RPMI8226 (cell line): ENCODE results near the gene CAB39L.
"Not testable (repeated sequence)": the region's sequence is repeated elsewhere in the genome, so short reads cannot be mapped to it uniquely, and the experiment has no call there.

Experiments
- DNase-seq: peaks from one replicate; pipeline ENCODE4 v3.0.0-alpha.2; 2015

The CAB39L gene

DNA sequence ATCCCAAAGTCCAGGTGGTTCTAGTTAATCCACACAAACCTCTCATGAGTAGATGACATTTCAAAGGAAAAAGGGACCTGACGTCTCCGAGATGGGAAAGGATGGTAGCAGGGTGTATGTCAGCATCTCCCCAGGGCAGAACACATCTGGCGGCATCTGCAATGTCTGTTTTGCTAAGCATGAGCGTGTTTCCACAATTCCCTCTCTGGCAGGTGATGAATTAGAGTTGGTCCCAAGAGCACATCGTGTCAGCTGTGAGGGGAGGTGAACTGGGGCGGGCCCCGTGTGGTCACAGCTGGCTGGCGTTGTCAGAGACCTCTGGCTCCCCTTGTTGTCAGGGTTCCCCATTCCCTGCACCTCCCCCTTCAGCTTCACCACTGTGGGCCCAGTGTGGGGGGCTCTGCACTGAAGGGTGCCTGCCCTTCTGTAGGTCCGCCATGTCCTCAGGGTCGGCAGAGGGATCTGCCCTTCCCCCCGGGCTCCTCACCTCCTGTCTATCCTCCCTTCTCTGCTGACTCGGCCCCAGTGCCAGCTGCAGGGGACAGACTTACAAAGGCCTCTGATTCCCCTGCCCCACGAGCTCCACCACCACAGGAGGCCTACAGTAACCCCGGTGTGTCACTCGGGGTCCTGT, 138.0 kb downstream of the CAB39L start:
- DNase-seq: no peak

DNA sequence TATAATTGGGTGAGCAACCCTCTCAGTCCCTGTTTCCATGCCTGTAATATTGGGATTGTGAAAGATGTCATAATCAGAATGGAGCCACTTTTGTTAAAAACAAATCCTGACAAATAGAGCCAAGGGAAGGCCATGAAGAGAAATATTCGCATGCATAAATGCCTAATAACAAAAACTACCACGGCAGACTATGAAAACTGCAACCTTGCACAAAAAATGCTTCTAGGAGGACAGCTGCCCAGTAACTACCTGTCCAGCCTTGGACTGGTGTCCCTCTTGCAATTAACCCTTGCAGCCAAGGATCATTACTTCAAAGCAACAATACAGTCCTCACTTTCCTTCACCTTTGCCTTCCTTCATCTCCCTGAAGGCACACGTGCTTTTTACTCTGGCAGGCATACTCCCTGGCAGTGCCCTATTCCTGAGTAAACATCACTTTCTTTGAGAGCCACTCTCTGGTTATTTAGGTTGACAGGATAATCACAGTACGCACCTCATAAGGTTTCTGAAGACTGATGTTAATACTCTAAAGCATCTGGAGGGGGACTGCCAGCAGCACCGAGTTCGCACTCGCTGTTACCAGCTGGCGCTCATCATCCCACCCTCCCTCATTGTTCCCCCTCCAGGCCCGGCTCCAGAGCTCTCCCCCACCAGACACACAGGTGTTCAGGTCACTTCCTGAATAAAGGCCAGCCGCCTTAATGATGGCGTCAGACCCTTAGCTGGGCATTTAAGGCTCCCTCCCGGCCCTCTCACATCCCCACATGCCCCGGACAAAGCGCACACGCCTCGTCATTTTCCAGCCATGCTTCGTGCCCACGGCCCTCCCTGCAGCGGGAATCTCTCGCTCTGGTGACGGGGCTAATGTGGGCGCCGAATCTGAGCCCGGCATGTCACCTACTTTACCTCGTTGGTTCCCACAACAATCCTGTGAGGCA, 138.8 kb downstream of the CAB39L start:
- DNase-seq: no peak

DNA sequence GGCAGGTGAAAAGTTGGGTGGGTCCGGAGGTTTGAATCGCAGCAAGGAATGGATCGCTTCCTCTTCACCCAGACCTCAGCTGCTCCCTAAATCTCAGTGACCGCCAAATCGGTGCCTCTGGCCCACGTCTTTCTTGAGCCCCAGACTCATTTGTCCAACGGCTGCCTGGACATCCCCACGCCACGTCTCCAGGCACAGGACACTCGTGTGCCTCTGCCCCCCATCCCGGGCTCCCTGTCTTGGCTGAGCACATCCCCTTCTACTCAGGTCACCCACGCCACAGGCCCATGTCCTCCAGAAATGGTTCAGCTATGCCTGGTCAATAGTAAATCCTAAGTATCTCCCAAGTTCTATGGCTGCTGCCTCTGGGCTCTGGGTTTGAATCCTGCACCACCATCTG, 139.5 kb downstream of the CAB39L start:
- no peak for DNase-seq

DNA sequence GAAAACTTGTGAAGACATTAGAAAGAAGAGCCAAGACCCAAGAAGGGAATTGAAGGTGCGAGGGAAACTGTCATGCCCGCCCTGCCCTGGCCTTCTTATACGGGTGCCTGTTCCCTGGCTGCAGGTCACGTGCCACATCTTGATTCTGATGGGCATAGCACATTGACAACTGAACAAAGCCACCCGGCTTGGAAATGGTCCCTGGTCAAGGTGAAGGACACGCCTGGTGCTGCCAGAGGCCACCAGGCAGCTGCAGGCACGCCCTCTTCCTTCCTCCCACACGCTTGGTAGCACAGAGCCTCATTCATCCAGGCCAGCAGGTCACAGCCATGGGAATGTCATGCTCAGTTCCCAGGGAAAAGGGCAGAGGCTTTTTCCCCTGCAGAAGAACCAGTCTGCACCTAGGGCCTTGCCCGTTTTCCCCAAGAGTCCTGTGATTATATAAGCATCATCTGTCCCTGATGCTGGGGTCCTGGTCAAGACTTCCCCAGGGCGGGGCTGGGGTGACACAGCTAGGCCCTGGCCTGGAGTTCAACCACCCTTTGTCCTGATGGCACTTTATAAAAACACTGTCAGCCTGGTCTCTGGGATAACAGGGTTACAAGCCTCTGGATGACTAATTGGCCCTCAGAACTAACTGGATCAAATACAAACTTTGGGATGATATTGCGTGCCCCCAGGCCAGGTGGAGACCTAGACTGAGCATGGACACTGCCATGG, 140.2 kb downstream of the CAB39L start:
- DNase-seq: no peak

DNA sequence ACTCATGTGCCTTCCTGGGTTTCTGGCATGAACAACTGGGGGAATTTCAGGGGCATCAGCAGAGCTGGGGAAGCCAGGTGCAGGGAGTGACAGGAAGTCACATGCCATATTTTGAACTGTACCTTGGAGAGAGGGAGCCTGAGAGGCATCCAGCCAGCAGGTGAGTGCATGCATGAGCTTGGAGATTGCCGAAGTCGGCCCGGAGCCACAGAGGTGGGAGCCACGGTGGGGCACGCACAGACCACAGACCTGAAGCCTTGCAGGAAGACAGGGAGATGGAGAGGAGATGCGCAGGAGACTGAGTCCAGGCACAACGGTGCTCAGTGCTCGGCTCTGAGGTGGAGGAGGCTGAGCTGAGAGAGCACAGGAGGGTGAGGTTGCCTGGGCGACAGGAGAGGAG, 141.0 kb downstream of the CAB39L start:
- peak; percentile 50 for DNase-seq

DNA sequence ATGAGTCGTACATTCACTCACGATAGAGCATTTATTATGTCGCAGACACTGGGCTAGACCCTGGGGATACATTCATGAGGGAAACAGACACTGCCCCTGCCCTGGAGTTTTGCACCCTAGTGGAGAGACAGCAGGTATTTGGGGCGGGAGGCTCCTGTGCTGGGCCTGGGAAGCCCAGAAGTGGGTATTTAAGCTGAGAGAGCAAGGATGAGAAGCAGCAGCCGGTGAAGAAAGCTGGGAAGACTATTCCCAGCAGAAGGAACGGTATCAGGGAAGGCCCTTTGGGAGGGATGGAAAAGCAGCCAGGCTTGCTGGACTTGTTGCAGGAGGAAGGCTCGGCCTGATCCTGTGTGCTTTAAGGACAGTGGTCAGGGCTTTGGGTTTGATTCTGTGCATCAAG, 141.6 kb downstream of the CAB39L start:
- DNase-seq: no peak

DNA sequence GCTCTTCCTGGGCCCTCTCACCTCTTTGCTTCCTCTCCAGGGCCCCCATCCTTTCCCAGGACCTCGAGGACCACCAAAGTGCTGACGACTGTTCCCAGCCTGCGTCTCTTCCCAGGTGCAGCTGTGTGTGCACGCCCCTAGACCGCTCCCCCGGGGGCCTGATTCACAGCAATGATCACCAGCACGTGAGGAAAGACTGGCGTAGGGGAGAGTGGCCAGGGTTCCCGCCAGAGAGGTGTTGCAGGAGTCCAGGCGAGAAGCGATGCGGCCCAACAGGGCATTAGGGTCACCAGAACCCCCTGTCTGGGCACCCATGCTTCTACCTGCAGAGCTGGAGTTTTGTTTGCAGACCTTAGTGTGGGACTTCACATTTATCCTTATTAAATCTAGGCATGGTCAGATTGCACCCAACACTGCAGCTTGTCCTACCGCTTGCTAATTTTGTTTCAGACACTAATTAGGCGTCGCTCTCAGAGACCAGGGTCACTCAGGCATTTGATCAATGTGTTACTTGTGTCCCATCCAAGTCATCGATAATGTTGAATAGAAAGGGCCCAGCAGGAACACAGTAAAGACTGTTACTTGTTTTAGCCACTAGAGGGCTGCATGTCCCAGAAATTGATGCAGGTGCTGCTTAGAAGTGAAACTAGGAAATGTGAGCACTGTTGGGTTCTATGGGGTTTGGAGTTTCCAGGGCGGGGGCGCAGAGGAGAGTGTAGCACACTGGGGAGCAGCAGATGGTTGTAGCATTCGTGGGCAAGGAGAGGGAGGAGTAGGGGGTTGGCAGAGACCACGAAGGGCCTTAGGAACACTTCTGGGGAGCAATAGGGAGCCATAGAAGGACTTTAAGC, 142.9 kb downstream of the CAB39L start:
- DNase-seq: peak; percentile 67

DNA sequence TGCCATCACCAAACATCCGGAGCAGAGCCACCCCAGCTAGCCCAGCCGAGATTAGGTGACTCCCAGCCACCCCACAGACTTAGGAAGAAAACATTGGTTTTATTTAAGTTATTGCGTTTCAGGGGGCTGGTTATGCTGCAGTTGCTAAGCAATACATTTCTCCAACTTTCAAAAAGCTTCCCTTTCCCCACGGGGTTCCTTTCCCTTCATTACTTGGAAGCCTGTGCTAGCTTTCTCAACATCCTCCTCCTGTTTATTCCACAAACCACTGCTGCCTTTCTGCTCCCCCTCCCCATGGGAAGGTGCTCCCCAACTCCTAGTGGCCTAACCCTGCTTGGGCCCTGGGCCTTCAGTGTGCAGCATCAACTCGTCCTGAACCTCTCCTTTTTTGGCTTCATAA, 143.6 kb downstream of the CAB39L start:
- no peak for DNase-seq

DNA sequence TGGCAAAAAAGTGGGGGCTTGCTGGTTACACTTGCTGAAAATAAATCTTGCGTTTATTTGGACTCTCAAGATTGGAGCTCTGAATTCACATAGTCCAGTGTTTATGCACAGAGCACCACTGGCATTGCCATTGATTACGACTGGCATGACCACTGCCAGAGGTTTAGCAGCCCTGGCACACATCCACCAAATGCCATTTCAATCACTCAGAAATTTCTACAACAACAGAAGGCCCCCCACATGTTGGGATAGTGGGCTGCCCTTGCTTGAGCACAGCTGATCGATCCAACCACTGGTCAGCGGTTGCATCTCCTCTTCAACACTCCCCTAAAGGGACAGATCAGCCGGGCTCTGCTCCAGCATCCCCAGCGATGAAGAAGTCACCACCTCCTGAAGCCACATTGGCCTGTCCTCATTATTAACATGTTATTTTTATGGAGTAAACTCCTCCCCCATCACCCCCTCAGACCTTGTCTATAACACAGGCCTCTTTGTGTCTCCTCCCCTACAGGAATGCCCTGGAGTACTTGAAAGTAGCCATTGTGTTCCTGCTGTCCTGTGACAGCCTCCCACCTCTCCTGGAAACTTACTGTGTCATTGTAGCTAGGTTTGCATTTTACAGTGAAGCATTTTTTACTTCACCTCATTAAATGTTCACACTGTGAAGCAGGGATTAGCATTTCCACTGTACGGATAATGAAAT, 144.8 kb downstream of the CAB39L start:
- no peak for DNase-seq

DNA sequence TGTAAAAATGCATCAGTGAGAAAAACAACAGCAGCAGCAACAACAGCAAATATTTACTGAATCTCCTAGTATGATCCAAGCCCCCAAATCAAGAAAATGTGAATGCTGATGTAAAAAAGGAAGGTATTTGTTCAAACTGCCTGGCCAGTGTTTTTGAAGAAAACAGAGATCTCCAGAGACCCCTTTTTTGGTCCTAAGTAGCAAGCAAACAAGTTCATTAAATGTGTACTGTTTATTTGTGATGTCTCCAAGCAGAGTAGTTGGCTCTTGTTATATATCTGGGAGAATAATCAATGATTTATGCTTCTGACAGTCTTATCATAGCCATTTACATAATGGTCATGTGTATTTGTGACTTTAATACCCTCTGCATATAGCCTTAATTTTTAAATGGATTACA, 145.4 kb downstream of the CAB39L start:
- no peak for DNase-seq

DNA sequence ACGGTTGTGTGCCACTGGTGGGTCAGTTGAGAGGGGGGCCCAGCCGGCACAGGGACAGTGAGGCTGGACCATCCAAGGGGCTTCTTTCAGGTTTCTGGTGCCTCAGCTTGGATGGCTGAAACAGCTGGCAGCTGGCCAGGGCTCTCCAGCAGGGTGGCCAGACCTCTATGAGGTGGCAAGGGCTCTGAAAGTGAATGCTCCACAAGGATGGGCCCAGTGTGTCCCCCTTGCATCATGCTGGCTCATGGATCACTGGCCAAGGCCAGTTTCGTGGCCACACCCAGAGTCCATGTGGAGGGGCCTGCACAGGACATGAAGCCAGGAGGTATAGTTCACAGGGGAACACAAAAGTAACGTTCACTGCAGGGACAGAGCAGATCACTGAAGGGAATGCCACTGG, 146.5 kb downstream of the CAB39L start:
- DNase-seq: no peak

DNA sequence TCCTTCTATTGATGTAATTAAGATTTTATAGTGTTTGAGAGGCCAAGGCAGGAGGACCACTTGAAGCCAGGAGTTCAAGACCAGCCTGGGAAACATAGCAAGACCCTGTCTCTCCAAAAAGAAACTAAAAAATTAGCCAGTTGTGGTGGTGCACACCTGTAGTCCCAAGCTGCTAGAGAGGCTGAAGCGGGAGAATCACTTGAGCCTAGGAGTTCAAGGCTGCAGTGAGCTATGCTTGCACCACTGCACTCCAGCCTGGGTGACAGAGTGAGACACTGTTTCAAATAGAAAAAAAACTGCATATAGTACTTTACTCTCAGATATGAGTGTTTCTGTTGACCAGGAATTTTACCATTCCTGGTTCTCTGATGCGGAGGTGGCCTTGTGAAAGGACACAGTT, 147.2 kb downstream of the CAB39L start:
- no peak for DNase-seq

DNA sequence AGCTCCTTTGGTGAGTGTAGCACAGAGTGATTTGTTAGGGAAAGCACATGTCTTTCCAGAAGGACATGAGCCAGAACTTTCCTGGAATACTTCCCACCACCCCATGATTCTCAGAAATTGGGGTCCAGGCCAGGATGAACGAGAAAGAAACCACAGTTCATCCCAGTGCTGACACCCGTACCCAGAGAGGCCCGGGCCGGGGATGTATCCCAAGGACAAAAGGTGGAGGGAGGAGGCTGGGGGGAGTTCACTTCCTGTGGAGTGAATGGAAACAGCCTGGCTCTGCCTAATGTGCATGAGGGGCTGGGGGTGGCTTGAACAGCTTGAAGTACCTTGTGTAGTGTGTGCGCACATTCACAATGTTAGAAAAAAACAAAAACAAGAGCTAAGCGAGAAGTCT, 148.6 kb downstream of the CAB39L start:
- no peak for DNase-seq

DNA sequence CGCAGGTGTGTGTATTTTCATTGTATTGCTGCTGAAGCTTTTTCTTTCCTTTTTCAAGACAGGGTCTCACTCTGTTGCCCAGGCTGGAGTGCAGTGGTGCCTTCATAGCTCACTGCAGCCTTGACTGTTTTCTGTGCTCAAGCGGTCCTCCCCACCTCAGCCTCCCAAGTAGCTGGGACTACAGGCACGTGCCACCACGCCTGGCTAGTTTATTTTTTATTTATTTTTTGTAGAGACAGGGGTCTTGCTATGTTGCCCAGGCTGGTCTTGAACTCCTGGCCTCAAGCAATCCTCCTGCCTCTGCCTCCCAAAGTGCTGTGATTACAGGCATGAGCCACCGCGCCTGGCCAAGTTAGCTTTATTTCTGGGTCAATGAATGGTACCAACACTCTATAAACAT, 149.1 kb downstream of the CAB39L start:
- DNase-seq: not testable (repeated sequence)

DNA sequence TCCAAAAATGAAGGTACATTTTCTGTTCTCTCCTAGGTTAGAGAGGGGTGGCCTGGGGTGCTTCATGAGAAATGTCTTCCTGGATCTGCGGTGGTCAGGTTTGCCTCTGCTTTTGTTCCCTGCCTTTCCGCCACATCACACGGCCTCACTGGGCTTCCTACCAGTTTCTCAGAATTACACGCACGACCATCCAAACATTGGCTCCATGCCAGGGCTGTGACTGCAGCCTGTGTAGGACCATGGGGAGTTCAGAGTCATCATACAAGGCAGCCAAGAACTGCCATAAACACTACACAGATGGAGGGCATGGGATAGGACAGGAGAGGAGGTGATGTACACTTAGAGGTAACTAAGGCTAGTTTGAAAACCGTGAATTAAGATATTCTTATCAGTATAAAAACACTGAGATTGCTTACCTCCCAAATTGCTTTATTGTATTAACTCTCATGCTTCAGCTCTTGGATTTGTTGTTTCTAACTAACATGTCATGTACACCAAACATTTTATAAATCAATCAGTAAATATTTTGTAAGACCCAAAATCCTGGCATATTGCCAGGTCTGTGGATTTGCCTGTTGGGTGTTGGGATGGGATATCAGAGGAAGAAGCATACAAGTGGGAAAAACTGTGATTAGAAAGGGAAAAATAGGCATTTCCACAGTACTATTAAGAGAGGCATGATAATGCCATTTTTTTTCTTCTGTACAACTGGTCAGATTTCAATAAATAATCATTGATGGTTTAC, 150.9 kb downstream of the CAB39L start:
- no peak for DNase-seq

DNA sequence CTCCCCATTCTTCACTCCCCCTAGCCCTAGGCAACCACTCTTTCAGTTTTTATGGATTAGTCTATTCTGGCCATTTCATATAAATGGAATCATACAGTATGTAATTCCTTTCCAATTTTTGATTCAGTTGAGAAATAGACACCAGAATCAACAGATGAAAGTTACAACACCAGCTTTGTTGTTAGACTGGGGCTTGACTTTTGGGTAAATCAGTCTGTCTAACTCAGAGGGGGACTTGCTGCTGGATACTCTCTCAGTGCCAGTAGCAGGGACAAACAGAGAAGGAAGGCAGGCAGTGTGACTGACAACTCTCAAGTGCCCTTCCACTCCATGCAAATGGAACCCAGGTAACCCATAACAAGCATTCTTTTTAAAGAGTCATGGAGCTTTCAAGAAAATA, 155.4 kb downstream of the CAB39L start:
- no peak for DNase-seq

DNA sequence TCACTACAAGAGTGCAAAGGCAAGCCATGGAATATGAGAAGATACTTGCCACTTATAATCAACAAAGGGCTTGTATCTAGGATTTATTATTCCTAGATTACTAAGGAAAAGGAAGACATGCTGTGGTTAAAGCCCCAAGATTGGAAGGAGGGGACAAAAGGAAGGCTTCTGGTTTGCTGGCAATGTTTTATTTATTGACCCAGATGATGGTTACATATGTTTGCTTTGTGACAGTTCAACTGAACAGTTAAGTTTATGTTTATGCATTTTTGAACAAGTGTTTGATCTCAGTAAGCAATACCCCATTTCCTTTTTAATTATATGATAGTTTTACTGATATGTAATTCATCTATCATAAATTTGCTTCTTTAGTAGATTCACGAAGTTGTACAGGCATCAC, 155.9 kb downstream of the CAB39L start:
- no peak for DNase-seq

DNA sequence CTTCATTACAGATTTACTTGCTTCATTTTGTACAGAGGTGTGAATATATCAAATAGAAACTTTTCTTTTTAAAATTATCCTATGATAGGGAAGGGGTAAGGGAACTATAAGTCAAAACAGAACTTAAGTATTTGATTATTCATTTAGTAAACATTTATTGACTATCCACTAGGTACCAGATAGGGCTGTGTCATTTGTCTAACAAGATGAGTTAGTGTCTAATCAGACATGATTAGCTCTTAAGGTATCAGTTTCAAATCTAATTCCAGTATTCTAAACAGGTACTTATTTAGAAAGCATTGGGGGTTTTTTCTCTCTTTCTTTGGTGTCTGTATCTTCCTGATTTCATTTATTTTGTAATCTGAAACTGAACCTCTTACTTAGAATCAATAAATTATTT, 164.0 kb downstream of the CAB39L start:
- DNase-seq: no peak

DNA sequence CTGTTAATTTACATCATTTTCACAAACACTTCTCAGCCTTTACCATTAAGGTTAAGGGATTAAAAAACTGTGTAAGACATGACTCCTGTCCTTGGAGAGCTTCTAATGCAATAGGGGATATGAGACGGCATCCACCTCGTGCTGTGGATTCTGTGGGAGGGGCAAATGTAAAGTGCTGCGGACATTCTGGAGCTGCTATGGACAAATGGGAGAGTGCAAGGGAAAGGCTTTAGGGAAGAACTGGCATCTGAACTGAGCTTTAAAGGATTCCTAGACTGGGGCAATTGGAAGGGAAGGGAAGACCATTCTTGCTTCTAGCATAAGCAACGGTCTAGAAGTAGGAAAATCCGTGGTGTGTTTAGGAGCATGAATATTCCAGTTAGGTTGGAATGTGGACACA, 164.8 kb downstream of the CAB39L start:
- no peak for DNase-seq

DNA sequence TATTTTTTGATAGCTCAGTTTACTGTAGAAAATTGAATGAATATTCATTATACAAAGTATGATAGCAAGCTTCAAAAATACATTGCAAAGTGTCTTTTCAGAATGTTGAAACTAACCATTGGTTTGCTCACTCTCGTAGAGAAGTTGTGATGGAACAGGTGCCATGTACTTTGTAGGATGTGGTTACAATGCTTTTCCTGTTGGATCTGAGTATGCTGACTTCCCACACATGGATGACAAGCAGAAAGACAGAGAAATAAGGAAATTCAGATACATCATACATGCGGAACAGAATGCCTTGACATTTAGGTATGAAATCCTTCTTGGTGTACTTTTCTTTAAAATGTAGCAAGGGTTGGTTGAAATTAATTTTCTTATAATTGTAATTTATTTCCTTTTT, 165.7 kb downstream of the CAB39L start:
- no peak for DNase-seq

DNA sequence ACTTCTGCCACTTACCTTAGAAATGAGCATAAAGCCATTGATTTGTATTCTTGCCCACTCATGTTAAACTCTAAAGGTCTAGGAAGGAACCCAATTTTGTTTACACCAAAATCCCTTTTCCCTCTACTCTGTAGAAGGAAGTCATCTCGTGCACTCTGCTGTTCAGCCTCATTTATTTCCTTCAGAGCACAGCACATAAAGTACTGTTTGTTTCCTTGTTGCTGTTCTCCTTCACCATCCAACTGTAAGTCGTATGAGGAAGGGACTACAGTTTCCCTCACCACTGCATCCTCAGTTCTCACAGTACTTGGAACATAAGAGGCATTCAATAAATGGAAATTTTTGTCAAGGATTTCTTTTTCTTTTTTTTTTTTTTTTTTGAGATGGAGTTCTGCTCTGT, 171.6 kb downstream of the CAB39L start:
- no peak for DNase-seq

DNA sequence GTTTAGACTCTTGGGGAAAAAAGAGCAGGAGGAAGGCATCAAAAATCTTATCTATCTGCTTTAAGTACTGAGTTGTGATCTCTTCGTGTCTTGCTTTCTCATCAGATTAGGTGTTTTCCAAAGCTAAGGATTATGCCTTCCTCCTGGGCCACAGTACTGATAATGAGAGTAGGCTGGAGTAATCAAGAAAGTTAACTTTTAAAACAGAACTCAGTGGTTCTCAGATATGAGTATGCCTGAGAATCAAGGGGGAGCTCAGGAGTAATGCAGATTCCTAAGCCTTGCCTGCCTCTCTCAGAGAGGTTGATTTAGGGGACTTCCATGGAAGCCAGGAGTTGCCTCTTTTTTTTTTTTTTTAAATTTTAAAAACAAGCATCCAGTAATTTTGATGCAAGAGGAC, 172.6 kb downstream of the CAB39L start:
- DNase-seq: no peak
